ENCODE data around the gene TAF8. TPM values are rescaled to one million over a fixed set of nuclear protein-coding genes. Genes with fewer than 3 reads are reported as not detected.

TAF8 gene
- total RNA-seq, 1 experiment from 2014 or later, result 35.5 TPM

- no TSS peak for BruUV-seq (replicated peaks)
- ATAC-seq, result no peak
These were observed 49.9 kb downstream of the TAF8 start for GRCh38 chr6:42100029-42100901.

DNA sequence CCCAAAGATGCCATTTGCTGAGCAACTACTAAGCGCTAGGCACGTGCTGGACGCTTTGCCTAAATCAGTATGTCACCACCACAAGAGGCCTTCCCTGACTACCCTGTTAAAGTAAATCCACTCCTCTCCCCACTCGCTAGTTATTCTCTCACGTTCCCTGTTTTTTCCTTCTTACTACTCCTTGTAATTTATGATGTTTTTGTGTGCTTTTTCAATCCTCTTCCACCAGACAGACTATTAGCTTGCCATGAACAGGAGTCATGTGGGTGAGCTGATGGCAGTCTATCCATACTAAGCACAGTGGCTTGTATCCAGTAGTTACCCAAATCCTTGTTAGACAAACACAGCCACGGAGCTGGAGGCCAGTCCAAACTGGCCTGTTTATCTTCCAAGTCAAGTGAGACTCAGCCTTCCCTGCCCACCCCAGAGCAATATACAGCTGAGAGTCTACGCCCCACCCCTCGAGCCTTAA lies 50.9 kb downstream of the TAF8 start:
- H3K4me1 ChIP-seq (ENCODE audit: control insufficient read depth, insufficient read depth, low read length), result peaks cover 12% of the 10 kb centered on the region
- no peak overlapping the region for H3K4me3 ChIP-seq (ENCODE audit: low read depth in 2 of 2, low read length in 2 of 2)
- in situ Hi-C loops (cut with HindIII; ENCODE audit: low pct_unique_long_range_greater_than_20kb, low sequenced_read_pairs) (no loop called here), intact Hi-C loops (cut with micrococcal nuclease; ENCODE audit: unreplicated experiment) (no loop called here)
- TF ChIP-seq, protein P1, sequence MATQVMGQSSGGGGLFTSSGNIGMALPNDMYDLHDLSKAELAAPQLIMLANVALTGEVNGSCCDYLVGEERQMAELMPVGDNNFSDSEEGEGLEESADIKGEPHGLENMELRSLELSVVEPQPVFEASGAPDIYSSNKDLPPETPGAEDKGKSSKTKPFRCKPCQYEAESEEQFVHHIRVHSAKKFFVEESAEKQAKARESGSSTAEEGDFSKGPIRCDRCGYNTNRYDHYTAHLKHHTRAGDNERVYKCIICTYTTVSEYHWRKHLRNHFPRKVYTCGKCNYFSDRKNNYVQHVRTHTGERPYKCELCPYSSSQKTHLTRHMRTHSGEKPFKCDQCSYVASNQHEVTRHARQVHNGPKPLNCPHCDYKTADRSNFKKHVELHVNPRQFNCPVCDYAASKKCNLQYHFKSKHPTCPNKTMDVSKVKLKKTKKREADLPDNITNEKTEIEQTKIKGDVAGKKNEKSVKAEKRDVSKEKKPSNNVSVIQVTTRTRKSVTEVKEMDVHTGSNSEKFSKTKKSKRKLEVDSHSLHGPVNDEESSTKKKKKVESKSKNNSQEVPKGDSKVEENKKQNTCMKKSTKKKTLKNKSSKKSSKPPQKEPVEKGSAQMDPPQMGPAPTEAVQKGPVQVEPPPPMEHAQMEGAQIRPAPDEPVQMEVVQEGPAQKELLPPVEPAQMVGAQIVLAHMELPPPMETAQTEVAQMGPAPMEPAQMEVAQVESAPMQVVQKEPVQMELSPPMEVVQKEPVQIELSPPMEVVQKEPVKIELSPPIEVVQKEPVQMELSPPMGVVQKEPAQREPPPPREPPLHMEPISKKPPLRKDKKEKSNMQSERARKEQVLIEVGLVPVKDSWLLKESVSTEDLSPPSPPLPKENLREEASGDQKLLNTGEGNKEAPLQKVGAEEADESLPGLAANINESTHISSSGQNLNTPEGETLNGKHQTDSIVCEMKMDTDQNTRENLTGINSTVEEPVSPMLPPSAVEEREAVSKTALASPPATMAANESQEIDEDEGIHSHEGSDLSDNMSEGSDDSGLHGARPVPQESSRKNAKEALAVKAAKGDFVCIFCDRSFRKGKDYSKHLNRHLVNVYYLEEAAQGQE (IDR thresholded peaks at IDR 0.05; ENCODE audit: insufficient read depth in 1 of 2, low read depth in 2 of 2, low read length in 1 of 2), result no peak
- TF ChIP-seq SIN3A (IDR thresholded peaks at IDR 0.05; ENCODE audit: borderline replicate concordance, insufficient read depth, low read depth, low read length) (no peak), CTCF (IDR thresholded peaks at IDR 0.05) (no peak)
- POLR2A ChIA-PET, result interaction anchor here (0.5 to 0.7 kb wide), 2 partner anchors 13 to 23 kb away, joined by 3 to 4 read pairs; no protein-coding TSS in a partner anchor
- no peak overlapping the region for H3K27ac ChIP-seq (ENCODE audit: low read length)
- no peaks in the 10 kb centered on the region for H3K9me3 ChIP-seq (ENCODE audit: control insufficient read depth, insufficient read depth, low read depth, low read length)
- DNase-seq (ENCODE audit: low read depth, low spot score), result no peak
- BruUV-seq (replicated peaks), result no TSS peak
- ATAC-seq, result no peak
- no peaks in the 10 kb centered on the region for H3K27me3 ChIP-seq (ENCODE audit: control insufficient read depth, insufficient read depth, low read length)
- CTCF ChIA-PET, result interaction anchor here (0.6 kb wide), 1 partner anchor 61 kb away, joined by 6 read pairs; no protein-coding TSS in a partner anchor
- H3K36me3 ChIP-seq (ENCODE audit: control insufficient read depth, insufficient read depth, low read length), result no peaks in the 10 kb centered on the region

More at GRCh38 chr6:42100029-42100901, 49.9 kb downstream of the TAF8 start:
- ChIA-PET POLR2A (interaction anchor here (0.7 kb wide), 1 partner anchor 22 kb away, joined by 3 read pairs; no protein-coding TSS in a partner anchor), CTCF (interaction anchor here (1.1 kb wide), 1 partner anchor 130 kb away, joined by 3 read pairs; no protein-coding TSS in a partner anchor)
- TF ChIP-seq SIN3A (IDR thresholded peaks at IDR 0.05; ENCODE audit: borderline replicate concordance, insufficient read depth, low read depth, low read length), result no peak
- no peak for TF ChIP-seq POLR2AphosphoS5 (IDR thresholded peaks at IDR 0.05; ENCODE audit: low read depth, low read length)
- TF ChIP-seq, protein P1 (IDR thresholded peaks at IDR 0.05; ENCODE audit: insufficient read depth in 1 of 2, low read depth in 2 of 2, low read length in 1 of 2), result no peak
- no peak for TF ChIP-seq TCF7L2 (IDR thresholded peaks at IDR 0.05; ENCODE audit: low read depth, low read length)
- TF ChIP-seq CTCF (IDR thresholded peaks at IDR 0.05), result no peak
- Histone ChIP-seq H3K27ac (ENCODE audit: low read length) (no peak overlapping the region), H3K9me3 (ENCODE audit: control insufficient read depth, insufficient read depth, low read depth, low read length) (no peaks in the 10 kb centered on the region), H3K27me3 (ENCODE audit: control insufficient read depth, insufficient read depth, low read length) (no peaks in the 10 kb centered on the region), H3K4me1 (ENCODE audit: control insufficient read depth, insufficient read depth, low read length) (peaks cover 12% of the 10 kb centered on the region), H3K36me3 (ENCODE audit: control insufficient read depth, insufficient read depth, low read length) (no peaks in the 10 kb centered on the region), H3K4me3 (ENCODE audit: low read depth in 2 of 2, low read length in 2 of 2) (no peak overlapping the region)
- DNase-seq (ENCODE audit: low read depth, low spot score), result no peak
- in situ Hi-C loops (cut with HindIII; ENCODE audit: low pct_unique_long_range_greater_than_20kb, low sequenced_read_pairs), result no loop called here
- intact Hi-C loops (cut with micrococcal nuclease; ENCODE audit: unreplicated experiment), result no loop called here

Measured in Panc1 (cell line).